H1 (cell line): Measurements from ENCODE around the gene ATG5. TPM values are rescaled to one million over a fixed set of nuclear protein-coding genes. Genes with fewer than 3 reads are reported as not detected.

Experiments
- CTCF ChIA-PET: fragments of 300-600 bp; sonication (Branson Sonifier 250); formaldehyde crosslinking; loops from one replicate; lab custom pipeline; 2021; ENCODE audit not compliant: partially characterized antibody; lab: Charles Lee
- POLR2A ChIA-PET: fragments of 300-600 bp; sonication (Branson Sonifier 250); formaldehyde crosslinking; loops from one replicate; lab custom pipeline; 2021; ENCODE audit warnings: inconsistent platforms; ENCODE audit not compliant: partially characterized antibody; lab: Charles Lee
- DNase-seq, 2 experiments: peaks; one replicate each; pipeline versions ENCODE4 v3.0.0 to v3.0.0-alpha.2; 2010 to 2022; ENCODE audit warnings: low spot score in 2 of 2, low read depth in 1 of 2, mixed read lengths in 1 of 2
- FAIRE-seq: peaks from 2 replicates; lab custom pipeline; 2011; peaks lifted over from hg19 to GRCh38; lab: Jason Lieb, UNC
- H2AFZ ChIP-seq: 2 replicates; pipeline ENCODE4 v1.8.1; 2012; ENCODE audit warnings: low read length, inconsistent platforms
- H2AK5ac ChIP-seq: 2 replicates; pipeline ENCODE4 v1.6.1; 2013; ENCODE audit warnings: low read depth, low read length
- H2BK120ac ChIP-seq: replicated peaks from 2 replicates; pipeline ENCODE3; 2013; ENCODE audit warnings: low read depth, low read length, inconsistent platforms
- H2BK12ac ChIP-seq: 2 replicates; pipeline ENCODE4 v1.6.1; 2013; ENCODE audit warnings: low read depth, low read length
- H2BK15ac ChIP-seq: 2 replicates; pipeline ENCODE4 v1.6.1; 2013; ENCODE audit warnings: low read length
- H2BK20ac ChIP-seq: 2 replicates; pipeline ENCODE4 v1.6.1; 2013; ENCODE audit warnings: low read length
- H2BK5ac ChIP-seq: 2 replicates; pipeline ENCODE4 v1.6.1; 2013; ENCODE audit warnings: low read depth, low read length
- H3K14ac ChIP-seq: 2 replicates; pipeline ENCODE4 v1.6.1; 2013; ENCODE audit warnings: inconsistent platforms; ENCODE audit not compliant: insufficient read length
- H3K18ac ChIP-seq: 2 replicates; pipeline ENCODE4 v1.6.1; 2013; ENCODE audit warnings: low read length; ENCODE audit errors: extremely low read depth
- H3K23ac ChIP-seq: 2 replicates; pipeline ENCODE4 v1.6.1; 2013; ENCODE audit warnings: inconsistent platforms; ENCODE audit not compliant: insufficient read length
- H3K23me2 ChIP-seq: 2 replicates; pipeline ENCODE4 v1.6.1; 2013; ENCODE audit warnings: low read depth, low read length
- H3K27ac ChIP-seq: 2 replicates; pipeline ENCODE4 v1.6.1; 2011; ENCODE audit warnings: low read depth, low read length, inconsistent platforms
- H3K27me3 ChIP-seq, 4 experiments: replicated peaks in 1 of 4; 1 replicate in 1 of 4; 2 replicates in 3 of 4; pipeline versions ENCODE4 v1.6.1 to v1.8.1; 2011 to 2013; ENCODE audit warnings: low read length in 3 of 4, mild to moderate bottlenecking in 3 of 4, inconsistent platforms in 2 of 4, mixed read lengths in 2 of 4, moderate library complexity in 1 of 4; ENCODE audit not compliant: control insufficient read depth in 3 of 4, insufficient read depth in 3 of 4; ENCODE audit errors: extremely low read depth in 1 of 4
- H3K36me3 ChIP-seq, 4 experiments: 2 replicates each; pipeline versions ENCODE4 v1.6.1 to v1.8.1; 2011 to 2013; ENCODE audit warnings: mild to moderate bottlenecking in 4 of 4, low read length in 3 of 4, moderate library complexity in 2 of 4, control low read depth in 1 of 4, inconsistent platforms in 1 of 4; ENCODE audit not compliant: insufficient read depth in 4 of 4, control insufficient read depth in 2 of 4
- H3K4ac ChIP-seq: replicated peaks from 2 replicates; pipeline ENCODE3; 2013; ENCODE audit warnings: low read length, low read depth, mixed read lengths, inconsistent platforms; ENCODE audit not compliant: insufficient read length
- H3K4me1 ChIP-seq, 4 experiments: replicated peaks in 1 of 4; 1 replicate in 1 of 4; 2 replicates in 3 of 4; pipeline versions ENCODE4 v1.6.1 to v1.8.1; 2011 to 2013; ENCODE audit warnings: low read length in 3 of 4, inconsistent platforms in 2 of 4, mixed read lengths in 1 of 4; ENCODE audit not compliant: insufficient read depth in 4 of 4, control insufficient read depth in 3 of 4
- H3K4me2 ChIP-seq, 2 experiments: 2 replicates each; pipeline versions ENCODE4 v1.6.1 to v1.8.1; 2011 to 2013; ENCODE audit warnings: low read depth in 2 of 2, low read length in 2 of 2, control low read depth in 1 of 2, inconsistent platforms in 1 of 2, mild to moderate bottlenecking in 1 of 2; ENCODE audit not compliant: insufficient read depth in 1 of 2
- H3K4me3 ChIP-seq, 4 experiments: fragments of 200-600, 300-600 bp in 1 of 4; sonication (generic), shearing (Covaris generic), sonication (Bioruptor Twin) in 1 of 4; 2 replicates each; pipeline versions ENCODE4 v1.5.1 to v1.8.1; 2011 to 2016; ENCODE audit warnings: low read length in 4 of 4, low read depth in 3 of 4, control low read depth in 2 of 4, inconsistent platforms in 2 of 4, mild to moderate bottlenecking in 2 of 4, mixed read lengths in 1 of 4, moderate library complexity in 1 of 4; ENCODE audit not compliant: insufficient read depth in 2 of 4; ENCODE audit errors: extremely low read depth in 1 of 4
- H3K56ac ChIP-seq: replicated peaks from 2 replicates; pipeline ENCODE3; 2013; ENCODE audit warnings: low read depth, mild to moderate bottlenecking, mixed read lengths, low read length, inconsistent platforms; ENCODE audit not compliant: insufficient read length
- H3K79me1 ChIP-seq: 2 replicates; pipeline ENCODE4 v1.6.1; 2013; ENCODE audit warnings: low read depth, low read length, control low read depth
- H3K79me2 ChIP-seq, 2 experiments: 2 replicates each; pipeline versions ENCODE4 v1.6.1 to v1.8.1; 2012 to 2013; ENCODE audit warnings: low read length in 2 of 2, mild to moderate bottlenecking in 2 of 2, inconsistent platforms in 1 of 2; ENCODE audit not compliant: insufficient read depth in 2 of 2, control insufficient read depth in 1 of 2
- H3K9ac ChIP-seq, 4 experiments: replicated peaks in 1 of 4; 1 replicate in 1 of 4; 2 replicates in 3 of 4; pipeline versions ENCODE4 v1.6.1 to v1.8.1; 2011 to 2013; ENCODE audit warnings: low read depth in 3 of 4, low read length in 3 of 4, control low read depth in 2 of 4, mild to moderate bottlenecking in 2 of 4, moderate library complexity in 2 of 4, inconsistent platforms in 1 of 4; ENCODE audit errors: extremely low read depth in 1 of 4
- H3K9me3 ChIP-seq, 2 experiments: 2 replicates each; pipeline versions ENCODE4 v1.6.1 to v1.8.1; 2012 to 2013; ENCODE audit warnings: mild to moderate bottlenecking in 2 of 2, moderate library complexity in 2 of 2, control low read depth in 1 of 2, inconsistent platforms in 1 of 2, low read depth in 1 of 2, low read length in 1 of 2, mixed read lengths in 1 of 2; ENCODE audit not compliant: insufficient read depth in 2 of 2
- H4K20me1 ChIP-seq, 2 experiments: replicated peaks in 1 of 2; 2 replicates each; pipeline versions ENCODE3 to v1.8.1; 2011 to 2013; ENCODE audit warnings: inconsistent platforms in 2 of 2, low read length in 2 of 2, mild to moderate bottlenecking in 1 of 2; ENCODE audit not compliant: insufficient read depth in 2 of 2, control insufficient read depth in 1 of 2
- H4K5ac ChIP-seq: 2 replicates; pipeline ENCODE4 v1.6.1; 2013; ENCODE audit warnings: low read length, low read depth, mixed read lengths, inconsistent platforms; ENCODE audit not compliant: insufficient read length
- H4K8ac ChIP-seq: 2 replicates; pipeline ENCODE4 v1.8.0; 2013; ENCODE audit warnings: mild to moderate bottlenecking, moderate library complexity, low read length, inconsistent platforms; ENCODE audit not compliant: insufficient read depth; ENCODE audit errors: extremely low read depth
- H4K91ac ChIP-seq: replicated peaks from 2 replicates; pipeline ENCODE3; 2013; ENCODE audit warnings: low read length, mixed read lengths, inconsistent platforms; ENCODE audit not compliant: insufficient read length
- CBX8 ChIP-seq: fragments of 300-800, 300-1000 bp; sonication (generic); IDR thresholded peaks from 2 replicates; pipeline ENCODE4 v1.7.1; 2016; ENCODE audit warnings: low read depth, low read length, borderline replicate concordance
- HDAC2 ChIP-seq, 2 experiments: fragments of 300-600 bp in 1 of 2; sonication (generic) in 1 of 2; IDR thresholded peaks; 2 replicates each; pipeline ENCODE4 v1.6.1; 2011 to 2012; ENCODE audit warnings: low read depth in 2 of 2, low read length in 2 of 2, mild to moderate bottlenecking in 2 of 2, moderate library complexity in 2 of 2, borderline replicate concordance in 1 of 2, inconsistent platforms in 1 of 2
- KDM5A ChIP-seq: fragments of 200-600 bp; IDR thresholded peaks from 2 replicates; pipeline ENCODE4 v1.7.1; 2012; ENCODE audit warnings: mild to moderate bottlenecking, low read length, inconsistent platforms, mixed read lengths
- NRF1 ChIP-seq: IDR thresholded peaks from 2 replicates; pipeline ENCODE4 v1.6.1; 2011; ENCODE audit warnings: mild to moderate bottlenecking, low read depth, low read length, improper control_type of control experiment
- POLR2AphosphoS5 ChIP-seq: IDR thresholded peaks from 2 replicates; pipeline ENCODE4 v1.6.1; 2011; ENCODE audit warnings: low read depth, low read length
- RNF2 ChIP-seq: fragments of 200-900, 300-1000 bp; sonication (generic); IDR thresholded peaks from 2 replicates; pipeline ENCODE4 v1.7.1; 2016; ENCODE audit warnings: borderline replicate concordance, low read depth, mild to moderate bottlenecking, antibody characterized with exemption, low read length; ENCODE audit not compliant: poor library complexity, severe bottlenecking; ENCODE audit errors: missing control alignments
- YY1 ChIP-seq: IDR thresholded peaks from 2 replicates; pipeline ENCODE4 v1.6.1; 2011; ENCODE audit warnings: low read depth, mild to moderate bottlenecking, low read length
- WGBS, 2 experiments: shearing (Covaris generic) in 1 of 2; methylation state at CpG; one replicate each; pipeline versions ENCODE4 v1.1.6 to v1.1.7; 2013 to 2015; ENCODE audit warnings: low lambda C conversion rate in 2 of 2, mixed read lengths in 2 of 2, inconsistent platforms in 1 of 2, low coverage in 1 of 2, missing lambda C conversion rate in 1 of 2; ENCODE audit not compliant: insufficient replicate concordance in 2 of 2, insufficient coverage in 1 of 2, insufficient read length in 1 of 2; ENCODE audit errors: extremely low coverage in 1 of 2, missing lambda C conversion rate in 1 of 2; 5-methylcytosine and 5-hydroxymethylcytosine counted together
- polyA plus RNA-seq, 7 experiments: library from polyadenylated mRNA; depleted of rRNA in 3 of 7; stranded (reverse) in 5 of 7; unstranded in 2 of 7; fragments of >200 nt in 5 of 7; fragments of 200-250 nt in 2 of 7; gene quantifications; 1 replicate in 5 of 7; 2 replicates in 1 of 7; 4 replicates in 1 of 7; pipeline versions ENCODE4 v1.2.1 to v1.2.3, GENCODE V29; 2011 to 2013; ENCODE audit warnings: missing spikeins in 2 of 7, mixed read lengths in 2 of 7
- total RNA-seq: library from RNA; stranded (reverse); fragmentation: NEBNext Ultra II Directional; extraction: Animal tissue kit (Norgen Biotek cat#: 25700); gene quantifications from 2 replicates; pipeline ENCODE4 v1.2.1, GENCODE V29; 2021

The ATG5 gene
- total and polyA plus RNA-seq, 2 of the 8 experiments (the other 6 are each of a cell fraction or from before 2014, with no cell fraction given) = 18.2 to 39.0 TPM

- no peak overlapping the region for H2BK15ac ChIP-seq
- no peak overlapping the region for H4K91ac ChIP-seq
- H2BK20ac ChIP-seq = no peak overlapping the region
- CTCF ChIA-PET = interaction anchor here (1.3 kb wide), 1 partner anchor 28 kb away, joined by 4 read pairs; no protein-coding TSS in a partner anchor
- no peak overlapping the region for H3K56ac ChIP-seq
- no peak overlapping the region for H2BK5ac ChIP-seq
- H3K9me3 ChIP-seq = no peaks in the 10 kb centered on the region
- H3K4me2 ChIP-seq = no peak overlapping the region
- DNase-seq (no peak), FAIRE-seq (no peak)
- H3K4me1 ChIP-seq = peaks cover 0 to 2% (median 0%) of the 10 kb centered on the region in 4 experiments; a peak in 1 of 7 replicates
- no peaks in the 10 kb centered on the region for H4K20me1 ChIP-seq
- H3K18ac ChIP-seq = no peak overlapping the region
- H3K4me3 ChIP-seq = no peak overlapping the region
- no peak overlapping the region for H2AK5ac ChIP-seq
- no peaks in the 10 kb centered on the region for H3K79me1 ChIP-seq
- H3K14ac ChIP-seq = no peak overlapping the region
- H4K5ac ChIP-seq = no peak overlapping the region
- no peaks in the 10 kb centered on the region for H3K36me3 ChIP-seq
- no peak overlapping the region for H2BK12ac ChIP-seq
- no peak overlapping the region for H4K8ac ChIP-seq
- H2BK120ac ChIP-seq = no peak overlapping the region
- H3K79me2 ChIP-seq = no peaks in the 10 kb centered on the region
- H3K23me2 ChIP-seq = peaks cover 8% of the 10 kb centered on the region; the same call in 1 of the 2 replicates
- H3K4ac ChIP-seq = no peak overlapping the region
- no peak overlapping the region for H3K23ac ChIP-seq
- no peak overlapping the region for H2AFZ ChIP-seq
- WGBS, 2 experiments = 97% methylated on average over 3 of the region's 3 CpGs; no CpG with 5 or more reads in 1 of the 2 experiments
- H3K27me3 ChIP-seq = peaks cover 0 to 10% (median 7%) of the 10 kb centered on the region in 4 experiments; a peak in 5 of 7 replicates
- POLR2A ChIA-PET = no interaction called here
- no peak overlapping the region for H3K27ac ChIP-seq
- no peak for TF ChIP-seq NRF1
- no peak for TF ChIP-seq CBX8
- no peak for TF ChIP-seq HDAC2 (IDR thresholded peaks at IDR 0.05; ENCODE audit: borderline replicate concordance in 1 of 2, low read depth in 2 of 2, low read length in 2 of 2)
- no peak for TF ChIP-seq RNF2
- no peak for TF ChIP-seq KDM5A
- no peak for TF ChIP-seq POLR2AphosphoS5
- no peak for TF ChIP-seq YY1
- no peak overlapping the region for H3K9ac ChIP-seq
Measured at GRCh38 chr6:106363401-106364138, 38.0 kb upstream of the ATG5 start.
